Smooth muscle cell (in vitro differentiated cells): Measurements from ENCODE around the gene PDCD1. TPM values are rescaled to one million over a fixed set of nuclear protein-coding genes. Genes with fewer than 3 reads are reported as not detected.

Source experiments
- DNase-seq: peaks from one replicate; lab custom pipeline; 2025; ENCODE audit not compliant: unreplicated experiment; lab: John Stamatoyannopoulos, UW
- H2AFZ ChIP-seq: fragments of 200-600 bp; sonication (generic); 2 replicates; pipeline ENCODE4 v1.6.0; 2016; ENCODE audit warnings: antibody characterized with exemption, low read depth, mild to moderate bottlenecking
- H3F3A ChIP-seq: fragments of 200-600 bp; sonication (generic); 2 replicates; pipeline ENCODE4 v1.6.0; 2017; ENCODE audit warnings: antibody characterized with exemption, low read depth
- H3K27ac ChIP-seq: fragments of 200-600 bp; sonication (generic); 2 replicates; pipeline ENCODE4 v1.5.1; 2016; ENCODE audit warnings: low read depth, mild to moderate bottlenecking
- H3K27me3 ChIP-seq: fragments of 200-600 bp; sonication (generic); 2 replicates; pipeline ENCODE4 v1.6.1; 2016; ENCODE audit warnings: low read depth, mild to moderate bottlenecking
- H3K36me3 ChIP-seq: fragments of 200-600 bp; sonication (generic); 2 replicates; pipeline ENCODE4 v1.5.1; 2016; ENCODE audit warnings: low read depth
- H3K4me1 ChIP-seq: fragments of 200-600 bp; sonication (generic); 2 replicates; pipeline ENCODE4 v1.5.1; 2016; ENCODE audit warnings: low read depth
- H3K4me2 ChIP-seq: fragments of 200-600 bp; sonication (generic); 2 replicates; pipeline ENCODE4 v1.6.0; 2016; ENCODE audit warnings: mild to moderate bottlenecking
- H3K4me3 ChIP-seq: fragments of 200-600 bp; sonication (generic); 2 replicates; pipeline ENCODE4 v1.5.1; 2016; ENCODE audit warnings: mild to moderate bottlenecking
- H3K79me2 ChIP-seq: fragments of 200-600 bp; sonication (generic); 2 replicates; pipeline ENCODE4 v1.6.0; 2016; ENCODE audit warnings: low read depth, mild to moderate bottlenecking
- H3K9ac ChIP-seq: fragments of 200-600 bp; sonication (generic); 2 replicates; pipeline ENCODE4 v1.6.0; 2016; ENCODE audit warnings: low read depth
- H3K9me3 ChIP-seq: fragments of 200-600 bp; sonication (generic); replicated peaks from 2 replicates; pipeline ENCODE4 v1.5.1; 2016; ENCODE audit warnings: low read depth
- H4K20me1 ChIP-seq: fragments of 200-600 bp; sonication (generic); 2 replicates; pipeline ENCODE4 v1.6.0; 2016; ENCODE audit warnings: low read depth
- WGBS: methylation state at CpG from one replicate; pipeline ENCODE4 v1.1.7; 2016; ENCODE audit warnings: low lambda C conversion rate; 5-methylcytosine and 5-hydroxymethylcytosine counted together
- polyA plus RNA-seq: library from polyadenylated mRNA; unstranded; fragments of >200 nt; fragmentation: Nextera tagmentation; extraction: Ambion mirVana; gene quantifications from 2 replicates; pipeline ENCODE4 v1.2.1, GENCODE V29; 2016
- total RNA-seq: library from RNA; depleted of rRNA; stranded (reverse); fragments of >200 nt; gene quantifications from 2 replicates; pipeline ENCODE4 v1.2.3, GENCODE V29; 2014
- TF ChIP-seq, protein P1 (sequence below): fragments of 200-600 bp; sonication (generic); IDR thresholded peaks from 2 replicates; pipeline ENCODE4 v1.5.1; 2017; ENCODE audit warnings: borderline replicate concordance, mild to moderate bottlenecking, antibody characterized with exemption; ENCODE audit not compliant: insufficient read depth, poor library complexity, severe bottlenecking

Gene PDCD1
- total and polyA plus RNA-seq, 2 experiments from 2014 or later = not detected

DNA sequence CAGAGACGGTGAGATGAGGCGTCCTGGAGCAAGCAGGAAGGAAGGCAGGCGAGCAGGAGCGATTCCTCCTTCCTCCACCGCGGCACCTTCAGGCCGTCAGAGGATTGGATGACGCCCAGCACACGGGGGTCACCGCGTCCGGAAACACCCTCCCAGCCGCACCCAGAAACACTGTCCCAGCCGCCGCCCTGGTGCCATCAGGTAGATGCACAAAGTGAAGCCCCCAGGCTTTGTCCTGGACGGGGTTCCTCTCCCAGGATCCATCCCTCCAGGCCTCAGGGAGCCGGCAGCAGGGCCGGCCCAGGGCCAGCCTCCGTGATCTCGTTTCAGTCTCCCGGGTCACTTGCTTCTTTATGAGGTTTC lies 42.3 kb upstream of the PDCD1 start:
- Histone ChIP-seq H3K4me1 (peaks cover 7% of the 10 kb centered on the region), H3F3A (no peaks in the 10 kb centered on the region), H3K79me2 (no peaks in the 10 kb centered on the region), H3K27ac (no peak overlapping the region), H3K4me2 (no peak overlapping the region), H3K9me3 (no peaks in the 10 kb centered on the region), H3K4me3 (no peak overlapping the region), H3K9ac (no peak overlapping the region), H3K27me3 (no peaks in the 10 kb centered on the region), H2AFZ (no peak overlapping the region), H4K20me1 (peaks cover 5% of the 10 kb centered on the region), H3K36me3 (no peaks in the 10 kb centered on the region)
- no peak for DNase-seq
- 91% methylated on average over 17 of the region's 21 CpGs for WGBS
- TF ChIP-seq, protein P1, sequence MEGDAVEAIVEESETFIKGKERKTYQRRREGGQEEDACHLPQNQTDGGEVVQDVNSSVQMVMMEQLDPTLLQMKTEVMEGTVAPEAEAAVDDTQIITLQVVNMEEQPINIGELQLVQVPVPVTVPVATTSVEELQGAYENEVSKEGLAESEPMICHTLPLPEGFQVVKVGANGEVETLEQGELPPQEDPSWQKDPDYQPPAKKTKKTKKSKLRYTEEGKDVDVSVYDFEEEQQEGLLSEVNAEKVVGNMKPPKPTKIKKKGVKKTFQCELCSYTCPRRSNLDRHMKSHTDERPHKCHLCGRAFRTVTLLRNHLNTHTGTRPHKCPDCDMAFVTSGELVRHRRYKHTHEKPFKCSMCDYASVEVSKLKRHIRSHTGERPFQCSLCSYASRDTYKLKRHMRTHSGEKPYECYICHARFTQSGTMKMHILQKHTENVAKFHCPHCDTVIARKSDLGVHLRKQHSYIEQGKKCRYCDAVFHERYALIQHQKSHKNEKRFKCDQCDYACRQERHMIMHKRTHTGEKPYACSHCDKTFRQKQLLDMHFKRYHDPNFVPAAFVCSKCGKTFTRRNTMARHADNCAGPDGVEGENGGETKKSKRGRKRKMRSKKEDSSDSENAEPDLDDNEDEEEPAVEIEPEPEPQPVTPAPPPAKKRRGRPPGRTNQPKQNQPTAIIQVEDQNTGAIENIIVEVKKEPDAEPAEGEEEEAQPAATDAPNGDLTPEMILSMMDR = no peak

DNA sequence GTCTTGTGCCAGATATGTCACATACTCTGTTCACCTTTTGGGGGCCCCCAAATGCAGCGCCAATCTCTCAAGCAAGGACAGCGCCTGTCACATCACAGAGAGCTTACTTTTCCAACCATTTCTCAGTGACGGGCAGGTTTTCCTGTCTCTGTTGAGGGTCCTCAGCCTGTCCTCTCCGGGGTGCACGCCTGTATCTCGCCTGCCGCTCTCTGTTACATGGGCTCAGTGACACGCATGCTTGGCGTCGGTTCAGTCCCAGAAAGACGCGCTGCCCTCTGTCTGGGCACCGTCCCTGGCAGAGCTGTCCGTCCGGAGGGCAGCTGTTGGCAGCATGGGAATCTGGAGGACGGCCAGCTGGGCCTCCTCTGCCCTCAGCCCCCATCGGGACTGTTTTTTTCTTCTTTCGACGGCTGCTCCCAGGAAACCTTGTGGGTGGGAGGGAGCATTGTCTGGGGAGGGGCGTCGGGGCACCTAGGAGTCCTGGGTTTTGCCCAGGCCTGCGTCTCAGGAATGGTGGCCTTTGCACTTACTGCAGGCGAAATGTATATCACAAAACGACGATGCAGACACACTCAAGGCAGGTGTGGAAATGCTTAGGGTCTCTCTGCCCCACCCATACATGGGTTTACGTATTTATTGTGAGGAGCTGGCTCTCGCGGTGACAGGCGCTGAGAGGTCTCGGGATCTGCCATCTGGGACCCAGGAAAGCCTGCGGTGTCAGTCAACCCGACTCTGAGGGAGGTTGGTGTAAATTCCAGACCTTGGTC lies 41.7 kb upstream of the PDCD1 start:
- Histone ChIP-seq H3K9ac (no peak overlapping the region), H3K27ac (no peak overlapping the region), H3K9me3 (no peaks in the 10 kb centered on the region), H3K4me3 (no peak overlapping the region), H2AFZ (no peak overlapping the region), H4K20me1 (peaks cover 5% of the 10 kb centered on the region), H3K4me2 (no peak overlapping the region), H3K79me2 (no peaks in the 10 kb centered on the region), H3K4me1 (peaks cover 7% of the 10 kb centered on the region), H3K36me3 (no peaks in the 10 kb centered on the region), H3F3A (no peaks in the 10 kb centered on the region), H3K27me3 (no peaks in the 10 kb centered on the region)
- WGBS = 96% methylated on average over 29 of the region's 32 CpGs
- TF ChIP-seq, protein P1 = no peak
- no peak for DNase-seq

DNA sequence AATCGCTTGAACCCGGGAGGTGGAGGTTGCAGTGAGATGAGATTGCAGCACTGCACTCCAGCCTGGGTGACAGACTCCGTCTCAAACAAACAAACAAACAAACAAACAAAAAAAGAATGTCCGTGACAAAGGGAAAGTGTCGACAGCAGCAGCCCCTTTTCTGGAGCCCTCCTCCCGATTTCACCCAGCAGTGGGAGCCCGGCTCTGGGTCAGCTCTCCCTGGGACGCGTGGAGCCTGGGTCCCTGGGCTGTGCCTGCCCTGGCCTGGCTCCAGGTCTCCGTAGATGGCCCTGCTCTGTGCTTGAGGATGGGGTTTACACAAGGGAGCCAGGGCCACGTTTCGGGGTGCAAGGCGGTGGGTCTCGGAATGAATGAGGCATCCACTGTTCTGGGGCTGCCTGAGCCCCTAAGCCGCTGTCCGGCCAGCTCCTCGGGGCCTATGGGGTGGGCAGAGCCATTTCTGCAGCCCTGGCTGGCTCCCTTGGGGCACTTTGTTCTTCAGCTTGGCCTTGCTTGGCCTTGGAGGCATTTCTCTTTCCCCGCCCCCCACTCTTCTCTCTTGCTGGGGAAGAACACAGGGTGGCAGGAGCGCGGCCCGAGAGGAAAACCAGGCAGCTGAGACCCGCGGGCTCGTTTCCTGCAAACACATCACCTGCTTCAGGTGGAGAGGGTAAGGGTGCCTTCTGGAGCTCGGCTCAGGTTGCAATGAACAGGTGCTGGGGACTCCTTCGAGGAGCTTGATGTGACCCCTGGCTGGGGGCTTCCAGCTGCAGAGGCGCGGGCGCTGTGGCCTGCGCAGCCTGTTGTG lies 40.0 kb upstream of the PDCD1 start:
- H3K27me3 ChIP-seq = no peaks in the 10 kb centered on the region
- TF ChIP-seq, protein P1 = no peak
- peaks cover 7% of the 10 kb centered on the region for H3K4me1 ChIP-seq
- H3K27ac ChIP-seq = no peak overlapping the region
- H3K9ac ChIP-seq = no peak overlapping the region
- no peak for DNase-seq
- WGBS = 96% methylated on average over 30 of the region's 30 CpGs
- peaks cover 5% of the 10 kb centered on the region for H4K20me1 ChIP-seq
- H3K9me3 ChIP-seq = no peaks in the 10 kb centered on the region
- no peaks in the 10 kb centered on the region for H3K36me3 ChIP-seq
- H3K4me2 ChIP-seq = no peak overlapping the region
- H3K4me3 ChIP-seq = no peak overlapping the region
- no peaks in the 10 kb centered on the region for H3K79me2 ChIP-seq
- no peaks in the 10 kb centered on the region for H3F3A ChIP-seq
- no peak overlapping the region for H2AFZ ChIP-seq
